ENCODE results near the gene RAD51B.

The RAD51B gene

DNA sequence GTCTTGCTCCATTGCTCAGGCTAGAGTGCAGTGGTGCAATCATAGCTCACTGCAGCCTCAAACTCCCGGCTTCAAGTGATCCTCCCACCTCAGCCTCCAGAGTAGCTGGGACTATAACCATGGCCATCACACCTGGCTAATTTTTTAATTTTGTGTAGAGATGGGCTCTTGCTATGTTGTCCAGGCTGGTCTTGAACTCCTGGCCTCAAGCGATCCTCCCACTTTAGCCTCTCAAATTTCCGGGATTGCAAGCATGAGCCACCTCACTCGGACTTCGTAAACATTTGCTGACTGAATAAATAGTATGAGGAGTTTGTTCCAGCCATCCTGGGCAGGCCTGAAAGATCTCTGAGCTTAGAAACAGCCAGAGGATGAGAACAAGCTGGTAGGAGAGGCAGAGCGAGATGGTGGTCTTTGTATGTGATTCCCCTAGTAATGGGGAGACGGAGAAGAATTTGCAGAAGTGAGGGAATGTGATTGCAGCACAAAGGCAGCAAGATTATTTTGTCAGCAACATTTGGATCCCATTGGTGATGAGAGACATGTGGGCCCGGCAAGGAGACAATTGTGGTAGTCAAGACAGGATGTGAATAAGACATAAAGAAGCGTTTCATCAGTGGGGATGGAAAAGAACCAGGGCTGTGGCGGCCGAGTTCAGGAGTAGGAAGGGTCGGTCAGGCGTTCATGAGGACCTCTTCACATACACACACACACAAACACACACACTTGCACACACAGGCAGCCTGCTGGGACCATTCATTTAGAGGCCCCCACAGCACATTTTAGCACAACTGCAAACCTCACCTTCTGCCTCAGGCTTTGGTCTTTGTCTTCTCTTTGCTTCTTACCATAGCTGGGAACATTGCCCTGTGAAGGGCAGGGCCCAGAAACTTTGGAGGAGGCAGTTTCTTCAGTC is 817.8 kb downstream of the RAD51B start:
- DNase-seq (ENCODE audit: low read depth in 3 of 3, low spot score in 1 of 3) = no peak

DNA sequence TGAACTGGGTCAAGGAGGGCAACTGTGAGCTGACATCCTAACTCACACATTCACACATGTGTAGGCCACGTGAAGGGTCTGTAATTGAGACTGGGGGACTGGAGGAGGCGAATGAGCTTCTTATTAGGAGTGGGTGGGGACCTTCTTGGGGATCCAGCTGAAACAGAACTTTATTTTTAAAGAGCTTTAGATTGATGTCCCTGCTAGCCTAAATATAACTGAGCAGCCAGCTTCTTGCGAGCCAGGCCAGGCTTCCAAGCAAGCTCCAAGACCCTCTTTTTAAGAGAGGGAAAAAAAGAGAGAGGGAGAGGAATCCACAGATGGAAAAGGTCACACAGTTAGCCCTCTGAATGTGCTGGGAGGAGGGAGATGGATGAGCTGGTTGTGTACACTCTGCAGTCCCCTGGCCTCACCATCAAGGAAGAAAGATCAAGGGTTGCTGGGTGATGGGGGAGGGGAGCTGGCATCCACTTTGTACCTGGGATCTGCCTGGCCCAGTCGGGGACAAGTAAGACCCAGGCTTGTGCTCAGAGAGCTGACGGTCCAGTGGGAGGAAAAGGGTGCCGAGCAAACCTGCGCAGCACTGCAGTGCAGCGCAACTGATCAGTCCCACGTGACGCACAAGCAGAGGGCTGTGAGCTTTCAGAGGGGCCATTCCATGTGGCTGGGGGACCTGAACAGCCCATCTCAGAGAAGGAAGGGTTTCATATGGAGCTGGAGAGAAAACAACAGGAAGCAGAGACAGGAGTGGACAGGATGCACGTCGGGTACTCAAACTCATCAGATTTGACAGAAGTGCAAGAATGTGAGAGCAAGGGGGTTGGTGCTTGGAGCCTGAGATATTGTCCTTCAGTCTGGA is 818.8 kb downstream of the RAD51B start:
- no peak for DNase-seq (ENCODE audit: low read depth in 3 of 3, low spot score in 1 of 3)

DNA sequence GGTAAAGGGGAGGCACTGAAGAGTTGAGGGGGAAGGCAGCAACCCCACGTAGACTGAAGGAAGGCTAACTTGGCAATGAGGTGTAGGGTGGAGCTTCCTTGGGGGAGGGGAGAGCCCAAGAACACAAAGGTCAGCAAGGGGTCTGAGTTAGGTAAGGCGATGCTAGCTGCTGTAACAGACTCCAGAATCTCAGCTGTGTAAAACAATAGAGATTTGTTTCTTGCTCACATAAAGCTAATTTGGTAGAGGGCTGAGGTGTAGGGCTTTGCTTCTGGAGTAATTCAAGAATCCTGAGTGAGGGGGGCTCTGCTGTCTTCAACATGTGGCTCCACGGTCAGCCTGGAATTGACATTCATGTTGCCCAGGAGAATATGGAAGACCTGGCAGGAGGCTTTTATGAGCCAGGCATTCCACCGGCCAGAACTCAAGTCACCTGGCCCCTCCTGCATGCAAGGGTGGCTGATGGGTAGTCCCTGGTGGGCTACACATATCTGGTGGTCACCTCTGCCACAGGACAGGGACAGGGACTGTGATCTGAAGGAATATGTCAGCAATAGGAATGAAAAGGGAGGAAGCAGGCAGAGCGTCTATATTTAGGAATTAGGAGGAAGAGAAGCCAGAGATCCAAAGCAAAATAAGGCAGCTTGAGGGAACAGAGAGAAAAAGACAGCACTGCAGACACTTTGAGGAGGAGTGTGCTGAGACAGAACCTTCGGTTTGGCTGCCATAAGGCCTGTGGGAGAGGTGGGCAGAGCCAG is 819.6 kb downstream of the RAD51B start:
- no peak for DNase-seq (ENCODE audit: low read depth in 3 of 3, low spot score in 1 of 3)

DNA sequence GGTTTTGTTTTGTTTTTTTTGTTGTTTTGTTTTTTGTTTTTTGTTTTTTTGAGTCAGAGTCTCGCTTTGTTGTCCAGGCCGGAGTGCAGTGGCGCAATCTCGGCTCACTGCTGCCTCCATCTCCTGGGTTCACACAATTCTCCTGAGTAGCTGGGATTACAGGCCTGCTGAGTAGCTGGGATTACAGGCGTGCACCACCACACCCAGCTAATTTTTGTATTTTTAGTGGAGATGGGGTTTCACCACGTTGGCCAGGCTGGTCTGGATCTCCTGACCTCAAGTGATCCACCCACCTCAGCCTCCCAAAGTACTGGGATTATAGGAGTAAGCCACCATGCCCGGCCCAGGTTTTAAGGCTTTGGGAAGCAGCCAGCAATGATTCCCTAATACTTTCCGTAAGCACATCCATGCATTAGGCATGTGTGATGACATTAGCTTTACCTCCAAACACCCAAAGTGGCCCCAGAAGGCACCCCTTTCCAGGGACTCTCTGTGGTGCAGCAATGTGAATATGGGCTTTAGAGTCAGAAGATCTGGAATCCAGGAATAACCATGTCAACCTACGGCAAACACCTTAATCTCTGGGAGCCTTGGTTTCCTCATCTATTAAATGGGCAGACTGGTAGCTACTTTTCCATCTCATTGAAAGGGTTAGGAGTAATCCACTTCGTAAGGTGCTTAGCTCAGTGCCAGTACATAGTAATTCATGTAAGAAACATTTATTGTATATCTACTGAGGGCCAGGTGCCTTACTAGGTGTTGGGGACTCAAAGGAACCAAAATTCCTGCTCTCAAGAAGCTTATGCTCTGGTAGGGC is 820.4 kb downstream of the RAD51B start:
- no peak for DNase-seq (ENCODE audit: low read depth in 3 of 3, low spot score in 1 of 3)

DNA sequence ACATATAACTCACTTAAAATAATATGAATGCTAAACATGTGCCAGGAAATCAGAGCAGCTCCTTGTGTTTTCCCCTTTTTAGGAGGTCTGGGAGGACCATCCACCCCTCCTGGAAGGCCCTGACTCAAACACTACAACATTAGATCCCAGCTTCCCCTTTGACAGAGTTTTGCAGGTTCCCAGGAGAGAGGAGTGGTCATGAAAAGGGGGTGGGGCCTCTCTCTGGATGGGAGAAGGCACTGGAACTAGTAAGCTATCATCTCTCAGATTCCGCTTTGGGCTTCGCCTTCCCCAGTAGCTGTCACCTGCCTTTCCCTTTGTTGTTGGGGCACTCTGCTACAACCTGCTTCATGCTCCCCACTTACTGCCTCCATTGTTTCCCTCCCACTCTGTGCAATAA is 824.1 kb downstream of the RAD51B start:
- no peak for DNase-seq (ENCODE audit: low read depth in 3 of 3, low spot score in 1 of 3)

DNA sequence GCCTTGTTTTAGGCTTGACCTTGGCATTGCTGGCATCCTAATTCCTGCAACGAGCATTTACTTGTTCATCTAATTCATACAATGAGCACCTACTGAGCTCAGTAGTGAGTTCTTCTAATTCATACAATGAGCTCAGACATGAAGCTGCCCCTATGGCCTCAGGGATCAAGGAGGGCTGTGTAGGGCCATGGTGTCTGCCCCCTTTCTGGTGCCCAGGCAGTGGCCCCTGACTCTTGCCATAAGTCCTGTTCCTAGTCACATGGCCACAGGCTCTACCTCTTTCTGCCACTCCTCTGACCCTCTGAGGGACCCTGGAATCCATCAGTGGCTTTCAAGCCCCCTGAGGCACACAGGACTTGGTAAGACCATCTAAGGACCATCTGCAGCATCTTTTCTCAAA is 824.5 kb downstream of the RAD51B start:
- DNase-seq (ENCODE audit: low read depth in 3 of 3, low spot score in 1 of 3) = no peak

DNA sequence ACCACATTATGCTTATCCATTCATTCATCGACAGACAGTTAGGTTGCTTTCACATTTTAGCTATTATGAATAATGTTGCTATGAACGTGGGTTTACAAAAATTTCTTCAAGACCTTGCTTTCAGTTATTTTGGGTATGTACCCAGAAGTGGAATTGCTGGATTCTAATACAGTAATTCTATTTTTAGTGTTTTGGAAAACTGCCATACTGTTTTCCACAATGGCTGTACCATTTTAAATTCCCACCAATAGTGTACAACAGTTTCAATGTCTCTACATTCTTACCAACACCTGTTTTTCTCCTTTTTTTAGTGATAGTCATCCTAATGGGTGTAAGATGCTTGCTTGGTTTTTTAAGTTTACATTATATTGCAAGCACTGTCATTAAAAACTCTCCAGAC is 825.8 kb downstream of the RAD51B start:
- no peak for DNase-seq (ENCODE audit: low read depth in 3 of 3, low spot score in 1 of 3)

DNA sequence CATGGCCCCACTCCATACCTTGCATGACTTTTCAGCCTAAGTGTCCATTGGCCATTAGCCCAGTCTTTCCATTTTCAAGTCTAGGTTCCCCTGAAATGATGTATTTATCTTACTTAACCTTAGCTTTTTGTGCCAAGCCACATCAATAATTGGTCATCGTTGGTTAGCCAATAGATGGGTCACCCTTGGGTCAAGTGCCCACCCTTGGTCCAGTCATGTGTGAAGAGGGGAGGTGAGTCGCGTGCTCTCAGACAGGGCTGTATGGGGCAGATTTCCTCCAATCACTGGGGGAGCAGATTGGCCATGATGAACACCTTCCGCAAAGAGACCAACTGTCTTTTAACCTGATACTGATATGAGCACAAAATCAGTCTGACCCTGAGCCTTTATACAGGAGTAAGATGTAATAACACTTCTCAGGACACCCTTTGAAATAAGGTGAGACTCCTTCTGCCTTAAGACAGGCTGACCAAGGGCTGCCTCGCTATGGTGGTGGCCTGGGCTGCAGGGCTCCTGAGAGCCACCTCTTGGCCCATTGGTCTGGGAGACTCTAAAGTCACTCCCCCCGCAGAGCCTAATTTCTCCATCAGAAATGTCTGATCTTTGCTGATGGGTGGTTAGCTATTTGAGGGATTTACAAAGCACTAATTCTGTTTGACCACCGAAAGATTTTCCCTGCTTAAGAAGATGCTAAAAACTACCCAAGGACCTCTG is 830.1 kb downstream of the RAD51B start:
- no peak for DNase-seq (ENCODE audit: low read depth in 3 of 3, low spot score in 1 of 3)

DNA sequence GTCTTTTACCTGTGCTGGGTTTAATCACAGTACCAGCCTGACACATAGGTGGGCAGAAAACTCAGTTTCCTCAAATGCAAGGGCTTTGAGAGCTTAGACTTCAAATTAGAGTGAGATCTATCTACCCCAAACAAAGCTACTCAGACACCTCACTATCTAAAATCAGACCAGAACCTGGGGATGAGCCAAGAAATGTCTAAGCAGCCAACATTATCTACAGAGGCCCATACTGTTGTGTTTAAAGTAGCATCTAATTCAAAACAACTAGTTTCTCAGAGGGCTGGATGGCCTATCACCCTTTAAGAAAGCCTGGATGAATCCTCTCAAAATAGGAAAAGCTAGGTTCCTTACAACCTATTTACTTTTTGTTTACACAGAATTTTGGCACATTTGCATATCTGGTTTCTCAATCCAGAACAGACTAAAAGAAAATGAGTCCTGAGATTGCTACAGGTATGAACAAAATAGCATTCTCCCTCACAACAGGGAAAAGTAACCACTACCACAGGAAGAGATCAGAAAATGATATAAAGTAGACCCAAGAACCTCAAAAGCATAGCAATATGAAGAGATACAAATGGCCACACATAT is 830.9 kb downstream of the RAD51B start:
- no peak for DNase-seq (ENCODE audit: low read depth in 3 of 3, low spot score in 1 of 3)

DNA sequence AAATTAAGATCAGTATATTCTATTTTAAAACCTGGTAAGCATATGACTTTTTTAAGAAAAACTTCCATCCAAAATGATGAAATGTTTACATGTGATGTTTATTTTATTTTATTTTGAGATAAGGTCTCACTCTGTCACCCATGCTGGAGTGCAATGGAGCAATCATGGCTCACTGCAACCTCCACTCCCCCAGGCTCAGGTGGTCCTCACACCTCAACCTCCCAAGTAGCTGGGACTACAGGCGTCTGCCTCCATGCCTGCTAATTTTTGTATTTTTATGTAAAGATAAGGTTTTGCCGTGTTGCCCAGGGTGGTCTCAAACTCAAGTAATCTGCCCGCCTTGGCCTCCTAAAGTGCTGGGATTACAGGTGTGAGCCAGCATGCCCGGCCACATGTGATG is 831.5 kb downstream of the RAD51B start:
- no peak for DNase-seq (ENCODE audit: low read depth in 3 of 3, low spot score in 1 of 3)

DNA sequence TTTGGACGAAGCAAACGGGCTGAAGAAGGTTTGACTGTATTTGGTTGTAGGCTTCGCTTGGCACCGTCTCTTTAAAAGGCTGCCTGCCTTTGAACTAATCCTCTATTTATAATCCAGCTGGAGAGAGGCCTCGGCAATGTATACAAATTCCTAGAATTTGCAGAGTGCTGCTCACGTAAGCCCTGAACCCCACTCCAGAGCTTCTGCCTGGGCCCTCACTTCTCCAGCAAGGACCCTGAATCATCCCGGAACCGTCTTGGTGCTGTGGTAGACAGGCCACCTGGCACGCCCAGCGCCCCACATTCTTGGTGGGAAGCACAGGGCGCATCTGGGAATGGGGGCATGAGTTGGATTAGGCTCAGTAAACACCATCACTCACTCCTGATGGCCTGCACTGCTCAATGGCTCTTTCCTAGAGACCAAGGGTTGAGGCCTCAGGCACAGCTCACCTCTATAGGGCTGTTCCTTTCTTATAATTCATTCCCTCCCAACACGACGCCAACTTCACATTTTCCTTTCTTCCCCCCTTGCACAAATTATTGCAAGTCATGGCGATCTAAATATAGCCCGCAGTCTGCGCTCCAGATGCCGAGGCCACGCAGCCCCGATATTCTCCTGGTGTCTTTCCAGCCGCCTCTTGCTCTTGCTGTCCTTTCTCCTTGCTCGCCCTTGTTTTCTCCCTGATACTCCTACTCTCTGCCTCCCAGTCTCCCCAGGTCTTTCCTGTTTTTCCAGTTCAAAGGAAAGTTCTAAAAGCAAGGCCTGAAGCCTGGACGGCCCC is 832.3 kb downstream of the RAD51B start:
- no peak for DNase-seq (ENCODE audit: low read depth in 3 of 3, low spot score in 1 of 3)

DNA sequence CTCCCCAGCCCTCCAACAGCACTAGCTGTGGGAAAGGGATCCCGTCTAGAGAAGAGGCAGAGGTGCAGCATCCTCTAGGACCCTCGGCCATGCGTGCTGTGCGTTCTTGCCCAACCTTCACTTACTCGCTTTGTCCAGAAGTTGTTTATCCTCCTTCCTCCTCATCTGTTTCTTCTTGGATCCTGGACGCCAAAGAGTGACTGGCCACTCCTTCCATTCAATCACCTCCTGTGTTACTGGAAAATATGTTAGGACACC is 832.8 kb downstream of the RAD51B start:
- DNase-seq (ENCODE audit: low read depth in 3 of 3, low spot score in 1 of 3) = no peak

DNA sequence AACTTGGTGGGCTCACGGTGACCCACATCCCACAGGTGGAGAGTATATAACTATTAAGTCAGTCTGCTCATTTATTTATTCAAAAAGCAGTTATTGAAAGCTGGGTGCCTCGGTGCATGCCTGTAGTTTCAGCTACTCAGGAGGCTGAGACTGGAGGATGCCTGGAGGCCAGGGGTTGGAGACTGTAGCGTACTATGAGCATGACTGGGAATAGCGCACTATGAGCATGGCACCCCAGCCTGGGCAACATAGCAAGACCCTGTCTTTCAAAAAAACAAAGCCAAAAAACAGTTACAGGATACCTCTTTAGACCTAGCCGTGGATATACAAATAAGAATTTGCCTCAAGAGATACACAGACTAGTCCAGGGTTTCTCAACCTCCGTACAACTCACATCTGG is 833.5 kb downstream of the RAD51B start:
- no peak for DNase-seq (ENCODE audit: low read depth in 3 of 3, low spot score in 1 of 3)

DNA sequence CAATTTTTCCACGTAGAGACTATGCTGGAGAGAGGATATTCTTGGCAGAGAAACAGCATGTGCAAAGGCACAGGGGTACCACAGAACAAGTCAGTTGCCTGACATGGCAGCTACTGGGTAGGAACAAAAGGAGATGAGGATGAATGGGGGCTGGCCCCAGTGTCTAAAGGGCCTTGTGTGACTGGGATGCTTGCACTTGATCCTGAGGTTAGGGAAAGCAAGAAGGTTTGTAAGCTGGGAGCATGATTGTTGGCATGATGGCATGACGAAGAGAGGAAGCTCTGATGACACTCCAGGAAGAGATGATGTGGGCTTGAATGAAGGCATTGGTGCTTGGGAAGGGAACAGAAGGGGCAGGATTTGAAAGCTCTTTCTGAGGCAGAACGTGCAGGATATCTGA is 834.2 kb downstream of the RAD51B start:
- DNase-seq (ENCODE audit: low read depth in 3 of 3, low spot score in 1 of 3) = no peak

DNA sequence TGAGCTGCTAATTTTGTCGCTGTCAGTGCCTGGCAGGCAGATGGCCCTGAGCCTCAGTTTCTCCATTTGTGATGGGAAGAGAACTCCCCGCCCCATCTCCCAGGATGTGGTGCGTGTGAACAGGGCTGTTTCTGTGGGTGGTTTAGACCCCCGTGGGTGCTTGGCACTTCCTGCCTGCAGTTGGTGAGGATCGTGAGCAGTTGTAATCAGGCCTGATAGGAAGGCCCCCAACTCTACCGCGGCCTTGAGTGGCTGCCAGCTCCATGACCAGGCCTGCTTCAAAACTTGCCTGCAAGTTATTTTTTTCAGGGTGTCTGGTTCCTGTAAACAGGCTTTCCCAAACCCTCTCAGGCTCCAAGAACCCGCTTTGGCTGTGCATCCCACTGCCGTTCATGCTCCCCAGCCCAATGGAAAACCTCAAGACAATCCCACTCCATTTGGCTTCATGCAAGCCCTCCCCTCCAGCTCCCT is 834.9 kb downstream of the RAD51B start:
- no peak for DNase-seq (ENCODE audit: low read depth in 3 of 3, low spot score in 1 of 3)

DNA sequence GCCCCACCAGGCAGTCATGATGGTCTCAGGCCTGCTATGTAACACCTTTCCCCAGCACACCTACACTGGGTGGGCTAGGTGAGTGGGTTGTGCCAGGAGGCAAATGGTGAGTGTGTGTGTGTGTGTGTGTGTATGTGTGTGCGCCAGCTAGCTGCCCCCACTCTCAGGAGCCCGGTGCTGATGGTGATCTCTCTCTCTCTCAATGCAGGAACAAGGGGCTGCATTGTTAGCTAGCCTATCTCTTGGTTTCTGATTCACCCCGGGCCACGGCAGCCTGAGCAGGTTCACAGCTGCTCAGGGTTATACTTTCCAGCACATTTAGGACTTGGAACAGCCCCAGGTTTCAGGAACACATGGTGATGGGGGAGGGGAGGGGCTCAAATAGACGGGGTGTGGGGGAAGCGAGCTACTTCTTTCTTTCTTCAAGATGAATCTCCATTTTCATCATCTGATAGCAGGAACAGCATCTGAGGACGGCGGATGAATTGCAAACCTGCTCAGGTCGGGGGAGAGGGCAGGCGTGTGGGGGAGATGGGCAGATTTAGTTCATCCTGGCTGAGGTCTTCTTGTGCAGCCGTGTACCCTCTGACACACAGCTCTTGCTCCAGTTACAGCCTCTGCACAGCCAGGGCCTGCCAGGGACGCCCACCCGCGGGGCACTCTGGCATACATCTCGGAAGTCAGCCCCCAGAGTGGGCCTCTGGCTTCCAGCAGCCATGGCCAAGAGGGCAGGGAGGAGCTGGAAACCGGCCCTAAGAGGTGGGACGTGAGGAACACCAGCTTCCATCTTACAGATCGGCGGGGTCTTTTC is 835.6 kb downstream of the RAD51B start:
- DNase-seq (ENCODE audit: low read depth in 3 of 3, low spot score in 1 of 3) = no peak

DNA sequence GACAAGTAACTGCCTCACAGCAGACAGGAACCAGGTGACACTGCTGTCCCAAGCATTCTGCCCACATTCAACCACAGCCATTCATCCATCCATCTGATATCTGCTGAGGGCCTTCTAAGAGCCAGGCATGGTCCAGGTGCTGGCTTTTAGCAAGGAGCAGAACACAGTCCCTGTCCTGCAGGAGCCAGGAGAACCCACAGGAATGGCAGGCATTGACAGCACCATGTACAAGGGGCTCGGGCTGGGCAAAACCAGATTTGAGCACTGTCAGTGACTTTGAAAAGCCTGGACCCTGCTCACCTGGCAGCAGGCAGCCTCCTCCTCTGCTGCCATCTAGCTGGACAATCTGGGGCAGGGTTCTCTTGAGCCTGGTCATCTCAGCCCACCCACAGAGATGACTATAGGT is 836.3 kb downstream of the RAD51B start:
- DNase-seq (ENCODE audit: low read depth in 3 of 3, low spot score in 1 of 3) = no peak

DNA sequence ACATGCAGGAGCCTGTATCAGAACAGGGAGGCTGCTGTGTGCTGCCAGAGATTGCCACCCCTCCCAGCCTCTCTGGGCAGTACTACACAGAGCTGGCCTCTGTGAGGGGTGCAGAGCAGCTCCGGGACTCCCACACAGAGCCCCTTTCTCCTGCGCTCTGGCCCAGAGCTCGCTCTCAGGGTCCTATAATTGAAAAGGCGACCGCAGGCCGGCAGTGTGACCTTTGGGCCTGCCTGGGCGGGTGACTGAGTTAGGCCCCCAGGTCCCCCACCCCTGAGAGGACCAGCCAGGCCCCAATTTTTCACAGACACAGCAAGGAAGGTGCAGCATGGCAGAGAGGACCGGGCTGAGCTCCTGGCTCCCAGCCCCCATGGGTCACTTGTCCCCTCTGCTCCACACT is 836.9 kb downstream of the RAD51B start:
- DNase-seq (ENCODE audit: low read depth in 3 of 3, low spot score in 1 of 3) = no peak

All from stimulated activated CD4-positive, alpha-beta T cell treated with anti-CD3 and anti-CD28 coated beads, TNF-alpha, amount 100 ng/mL, for 1 hour (primary cell).